ENCODE results near the gene DNAJB1. TPM values are rescaled to one million over a fixed set of nuclear protein-coding genes. Genes with fewer than 3 reads are reported as not detected.
A peak's percentile ranks its signal among the peaks of the same experiment; 100 is the strongest.

The DNAJB1 gene
- total and polyA plus RNA-seq, 2 experiments from 2014 or later, result 43.2 to 53.3 TPM

DNA sequence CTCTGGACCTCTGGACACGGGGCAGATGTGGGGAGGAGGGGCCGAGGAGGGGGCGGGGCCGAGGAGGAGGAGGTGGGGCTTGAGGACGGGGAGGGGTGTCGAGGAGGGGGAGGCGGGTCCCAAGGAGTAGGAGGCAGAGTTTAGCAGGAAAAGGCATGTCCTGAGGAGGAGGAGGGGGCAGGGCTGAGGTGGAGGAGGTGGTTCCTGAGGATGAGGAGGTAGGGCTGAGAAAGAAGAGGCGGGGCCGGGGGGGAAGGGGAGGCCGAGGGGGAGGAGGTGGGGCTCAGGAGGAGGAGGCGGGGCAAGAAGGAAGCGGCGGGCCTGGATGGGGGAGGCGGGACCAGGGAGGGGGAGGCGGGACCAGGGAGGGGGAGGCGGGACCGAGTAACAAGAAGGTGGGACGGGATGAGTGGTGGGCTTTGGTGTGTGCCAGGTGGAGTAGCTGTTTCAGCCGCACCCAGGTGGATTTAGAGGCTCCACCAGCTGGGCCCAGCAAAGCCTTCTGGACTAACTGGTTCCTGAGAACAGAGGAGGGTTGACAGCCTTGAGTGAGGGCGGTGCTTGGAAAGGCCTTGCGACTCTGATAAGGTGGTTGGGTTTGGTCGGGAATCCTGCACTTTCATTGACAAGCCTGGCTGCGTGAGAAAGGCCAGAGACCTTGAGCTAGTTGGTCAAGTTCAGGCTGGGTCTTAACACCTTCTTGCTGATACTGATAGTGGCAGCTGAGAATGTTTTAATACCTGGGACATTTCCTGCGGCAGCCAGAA is 18.9 kb upstream of the DNAJB1 start:
- no peaks in the 10 kb centered on the region; the same call in 2 of the 3 replicates for H3K9me3 Mint-ChIP-seq
- ATAC-seq (peak; percentile 96), DNase-seq (ENCODE audit: low spot score) (peak; percentile 98)
- H3K36me3 ChIP-seq (ENCODE audit: insufficient read depth), result no peaks in the 10 kb centered on the region
- H3K4me2 ChIP-seq, result peak overlapping the region; percentile 77
- H3K4me3 ChIP-seq, result peak overlapping the region; percentile 37; the same call in 1 of the 2 replicates
- 0 out of 2 replicates have a peak, but pooled peaks cover 7% of the 10 kb centered on the region for H3F3A ChIP-seq (replicated peaks; ENCODE audit: low read depth)
- no peak overlapping the region for H2AFZ ChIP-seq
- no peaks in the 10 kb centered on the region for H3K27me3 ChIP-seq (ENCODE audit: insufficient read depth)
- H3K4me1 ChIP-seq (ENCODE audit: insufficient read depth), result peaks cover 7% of the 10 kb centered on the region; the same call in 1 of the 2 replicates
- peak overlapping the region; percentile 63 for H3K4me3 Mint-ChIP-seq
- peaks cover 19% of the 10 kb centered on the region; the same call in 1 of the 2 replicates for H4K20me1 ChIP-seq (replicated peaks; ENCODE audit: insufficient read depth)
- H3K9me2 ChIP-seq (ENCODE audit: insufficient read depth), result 0 out of 2 replicates have a peak, but pooled peaks cover 4% of the 10 kb centered on the region
- peaks cover 7% of the 10 kb centered on the region for H3K27me3 Mint-ChIP-seq (ENCODE audit: insufficient read depth, low read depth, poor library complexity)
- TF ChIP-seq ZNF331 (CRISPR knock-in tag; IDR thresholded peaks at IDR 0.05; ENCODE audit: low read depth), result no peak
- TF ChIP-seq EZH2phosphoT487 (IDR thresholded peaks at IDR 0.05; ENCODE audit: unreplicated experiment), result no peak
- TF ChIP-seq, protein P1, sequence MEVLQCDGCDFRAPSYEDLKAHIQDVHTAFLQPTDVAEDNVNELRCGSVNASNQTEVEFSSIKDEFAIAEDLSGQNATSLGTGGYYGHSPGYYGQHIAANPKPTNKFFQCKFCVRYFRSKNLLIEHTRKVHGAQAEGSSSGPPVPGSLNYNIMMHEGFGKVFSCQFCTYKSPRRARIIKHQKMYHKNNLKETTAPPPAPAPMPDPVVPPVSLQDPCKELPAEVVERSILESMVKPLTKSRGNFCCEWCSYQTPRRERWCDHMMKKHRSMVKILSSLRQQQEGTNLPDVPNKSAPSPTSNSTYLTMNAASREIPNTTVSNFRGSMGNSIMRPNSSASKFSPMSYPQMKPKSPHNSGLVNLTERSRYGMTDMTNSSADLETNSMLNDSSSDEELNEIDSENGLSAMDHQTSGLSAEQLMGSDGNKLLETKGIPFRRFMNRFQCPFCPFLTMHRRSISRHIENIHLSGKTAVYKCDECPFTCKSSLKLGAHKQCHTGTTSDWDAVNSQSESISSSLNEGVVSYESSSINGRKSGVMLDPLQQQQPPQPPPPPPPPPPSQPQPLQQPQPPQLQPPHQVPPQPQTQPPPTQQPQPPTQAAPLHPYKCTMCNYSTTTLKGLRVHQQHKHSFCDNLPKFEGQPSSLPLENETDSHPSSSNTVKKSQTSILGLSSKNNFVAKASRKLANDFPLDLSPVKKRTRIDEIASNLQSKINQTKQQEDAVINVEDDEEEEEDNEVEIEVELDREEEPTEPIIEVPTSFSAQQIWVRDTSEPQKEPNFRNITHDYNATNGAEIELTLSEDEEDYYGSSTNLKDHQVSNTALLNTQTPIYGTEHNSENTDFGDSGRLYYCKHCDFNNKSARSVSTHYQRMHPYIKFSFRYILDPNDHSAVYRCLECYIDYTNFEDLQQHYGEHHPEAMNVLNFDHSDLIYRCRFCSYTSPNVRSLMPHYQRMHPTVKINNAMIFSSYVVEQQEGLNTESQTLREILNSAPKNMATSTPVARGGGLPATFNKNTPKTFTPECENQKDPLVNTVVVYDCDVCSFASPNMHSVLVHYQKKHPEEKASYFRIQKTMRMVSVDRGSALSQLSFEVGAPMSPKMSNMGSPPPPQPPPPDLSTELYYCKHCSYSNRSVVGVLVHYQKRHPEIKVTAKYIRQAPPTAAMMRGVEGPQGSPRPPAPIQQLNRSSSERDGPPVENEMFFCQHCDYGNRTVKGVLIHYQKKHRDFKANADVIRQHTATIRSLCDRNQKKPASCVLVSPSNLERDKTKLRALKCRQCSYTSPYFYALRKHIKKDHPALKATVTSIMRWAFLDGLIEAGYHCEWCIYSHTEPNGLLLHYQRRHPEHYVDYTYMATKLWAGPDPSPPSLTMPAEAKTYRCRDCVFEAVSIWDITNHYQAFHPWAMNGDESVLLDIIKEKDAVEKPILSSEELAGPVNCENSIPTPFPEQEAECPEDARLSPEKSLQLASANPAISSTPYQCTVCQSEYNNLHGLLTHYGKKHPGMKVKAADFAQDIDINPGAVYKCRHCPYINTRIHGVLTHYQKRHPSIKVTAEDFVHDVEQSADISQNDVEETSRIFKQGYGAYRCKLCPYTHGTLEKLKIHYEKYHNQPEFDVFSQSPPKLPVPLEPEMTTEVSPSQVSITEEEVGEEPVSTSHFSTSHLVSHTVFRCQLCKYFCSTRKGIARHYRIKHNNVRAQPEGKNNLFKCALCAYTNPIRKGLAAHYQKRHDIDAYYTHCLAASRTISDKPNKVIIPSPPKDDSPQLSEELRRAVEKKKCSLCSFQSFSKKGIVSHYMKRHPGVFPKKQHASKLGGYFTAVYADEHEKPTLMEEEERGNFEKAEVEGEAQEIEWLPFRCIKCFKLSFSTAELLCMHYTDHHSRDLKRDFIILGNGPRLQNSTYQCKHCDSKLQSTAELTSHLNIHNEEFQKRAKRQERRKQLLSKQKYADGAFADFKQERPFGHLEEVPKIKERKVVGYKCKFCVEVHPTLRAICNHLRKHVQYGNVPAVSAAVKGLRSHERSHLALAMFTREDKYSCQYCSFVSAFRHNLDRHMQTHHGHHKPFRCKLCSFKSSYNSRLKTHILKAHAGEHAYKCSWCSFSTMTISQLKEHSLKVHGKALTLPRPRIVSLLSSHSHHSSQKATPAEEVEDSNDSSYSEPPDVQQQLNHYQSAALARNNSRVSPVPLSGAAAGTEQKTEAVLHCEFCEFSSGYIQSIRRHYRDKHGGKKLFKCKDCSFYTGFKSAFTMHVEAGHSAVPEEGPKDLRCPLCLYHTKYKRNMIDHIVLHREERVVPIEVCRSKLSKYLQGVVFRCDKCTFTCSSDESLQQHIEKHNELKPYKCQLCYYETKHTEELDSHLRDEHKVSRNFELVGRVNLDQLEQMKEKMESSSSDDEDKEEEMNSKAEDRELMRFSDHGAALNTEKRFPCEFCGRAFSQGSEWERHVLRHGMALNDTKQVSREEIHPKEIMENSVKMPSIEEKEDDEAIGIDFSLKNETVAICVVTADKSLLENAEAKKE (CRISPR knock-in tag; IDR thresholded peaks at IDR 0.05), result no peak
- TF ChIP-seq, protein P2, sequence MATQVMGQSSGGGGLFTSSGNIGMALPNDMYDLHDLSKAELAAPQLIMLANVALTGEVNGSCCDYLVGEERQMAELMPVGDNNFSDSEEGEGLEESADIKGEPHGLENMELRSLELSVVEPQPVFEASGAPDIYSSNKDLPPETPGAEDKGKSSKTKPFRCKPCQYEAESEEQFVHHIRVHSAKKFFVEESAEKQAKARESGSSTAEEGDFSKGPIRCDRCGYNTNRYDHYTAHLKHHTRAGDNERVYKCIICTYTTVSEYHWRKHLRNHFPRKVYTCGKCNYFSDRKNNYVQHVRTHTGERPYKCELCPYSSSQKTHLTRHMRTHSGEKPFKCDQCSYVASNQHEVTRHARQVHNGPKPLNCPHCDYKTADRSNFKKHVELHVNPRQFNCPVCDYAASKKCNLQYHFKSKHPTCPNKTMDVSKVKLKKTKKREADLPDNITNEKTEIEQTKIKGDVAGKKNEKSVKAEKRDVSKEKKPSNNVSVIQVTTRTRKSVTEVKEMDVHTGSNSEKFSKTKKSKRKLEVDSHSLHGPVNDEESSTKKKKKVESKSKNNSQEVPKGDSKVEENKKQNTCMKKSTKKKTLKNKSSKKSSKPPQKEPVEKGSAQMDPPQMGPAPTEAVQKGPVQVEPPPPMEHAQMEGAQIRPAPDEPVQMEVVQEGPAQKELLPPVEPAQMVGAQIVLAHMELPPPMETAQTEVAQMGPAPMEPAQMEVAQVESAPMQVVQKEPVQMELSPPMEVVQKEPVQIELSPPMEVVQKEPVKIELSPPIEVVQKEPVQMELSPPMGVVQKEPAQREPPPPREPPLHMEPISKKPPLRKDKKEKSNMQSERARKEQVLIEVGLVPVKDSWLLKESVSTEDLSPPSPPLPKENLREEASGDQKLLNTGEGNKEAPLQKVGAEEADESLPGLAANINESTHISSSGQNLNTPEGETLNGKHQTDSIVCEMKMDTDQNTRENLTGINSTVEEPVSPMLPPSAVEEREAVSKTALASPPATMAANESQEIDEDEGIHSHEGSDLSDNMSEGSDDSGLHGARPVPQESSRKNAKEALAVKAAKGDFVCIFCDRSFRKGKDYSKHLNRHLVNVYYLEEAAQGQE (IDR thresholded peaks at IDR 0.05; ENCODE audit: unreplicated experiment), result no peak
- TF ChIP-seq CREB1 (CRISPR knock-in tag; IDR thresholded peaks at IDR 0.05; ENCODE audit: low read depth), result no peak
- TF ChIP-seq STAT1 (IDR thresholded peaks at IDR 0.05; ENCODE audit: unreplicated experiment), result no peak
- no peak for TF ChIP-seq JUNB (IDR thresholded peaks at IDR 0.05; ENCODE audit: unreplicated experiment)
- TF ChIP-seq EZH2 (IDR thresholded peaks at IDR 0.05; ENCODE audit: low read depth, unreplicated experiment), result no peak
- TF ChIP-seq NANOG (IDR thresholded peaks at IDR 0.05; ENCODE audit: borderline replicate concordance), result no peak
- TF ChIP-seq, protein P3, sequence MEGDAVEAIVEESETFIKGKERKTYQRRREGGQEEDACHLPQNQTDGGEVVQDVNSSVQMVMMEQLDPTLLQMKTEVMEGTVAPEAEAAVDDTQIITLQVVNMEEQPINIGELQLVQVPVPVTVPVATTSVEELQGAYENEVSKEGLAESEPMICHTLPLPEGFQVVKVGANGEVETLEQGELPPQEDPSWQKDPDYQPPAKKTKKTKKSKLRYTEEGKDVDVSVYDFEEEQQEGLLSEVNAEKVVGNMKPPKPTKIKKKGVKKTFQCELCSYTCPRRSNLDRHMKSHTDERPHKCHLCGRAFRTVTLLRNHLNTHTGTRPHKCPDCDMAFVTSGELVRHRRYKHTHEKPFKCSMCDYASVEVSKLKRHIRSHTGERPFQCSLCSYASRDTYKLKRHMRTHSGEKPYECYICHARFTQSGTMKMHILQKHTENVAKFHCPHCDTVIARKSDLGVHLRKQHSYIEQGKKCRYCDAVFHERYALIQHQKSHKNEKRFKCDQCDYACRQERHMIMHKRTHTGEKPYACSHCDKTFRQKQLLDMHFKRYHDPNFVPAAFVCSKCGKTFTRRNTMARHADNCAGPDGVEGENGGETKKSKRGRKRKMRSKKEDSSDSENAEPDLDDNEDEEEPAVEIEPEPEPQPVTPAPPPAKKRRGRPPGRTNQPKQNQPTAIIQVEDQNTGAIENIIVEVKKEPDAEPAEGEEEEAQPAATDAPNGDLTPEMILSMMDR (conservative IDR thresholded peaks at IDR 0.05; ENCODE audit: low read depth in 2 of 2), result no peak
- TF ChIP-seq ZNF114 (CRISPR knock-in tag; IDR thresholded peaks at IDR 0.05), result no peak
- TF ChIP-seq, protein P4, sequence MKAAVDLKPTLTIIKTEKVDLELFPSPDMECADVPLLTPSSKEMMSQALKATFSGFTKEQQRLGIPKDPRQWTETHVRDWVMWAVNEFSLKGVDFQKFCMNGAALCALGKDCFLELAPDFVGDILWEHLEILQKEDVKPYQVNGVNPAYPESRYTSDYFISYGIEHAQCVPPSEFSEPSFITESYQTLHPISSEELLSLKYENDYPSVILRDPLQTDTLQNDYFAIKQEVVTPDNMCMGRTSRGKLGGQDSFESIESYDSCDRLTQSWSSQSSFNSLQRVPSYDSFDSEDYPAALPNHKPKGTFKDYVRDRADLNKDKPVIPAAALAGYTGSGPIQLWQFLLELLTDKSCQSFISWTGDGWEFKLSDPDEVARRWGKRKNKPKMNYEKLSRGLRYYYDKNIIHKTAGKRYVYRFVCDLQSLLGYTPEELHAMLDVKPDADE (IDR thresholded peaks at IDR 0.05), result no peak
- no peak for TF ChIP-seq POLR2AphosphoS5 (IDR thresholded peaks at IDR 0.05; ENCODE audit: low read depth)
- H3K4me1 Mint-ChIP-seq, result peaks cover 4% of the 10 kb centered on the region; the same call in 2 of the 3 replicates
- peak overlapping the region; percentile 74; the same call in 1 of the 2 replicates for H3K27ac ChIP-seq (ENCODE audit: low read depth)
- peaks cover 77% of the 10 kb centered on the region for H3K79me2 ChIP-seq (replicated peaks; ENCODE audit: insufficient read depth)
- peak overlapping the region; percentile 94 for H3K27ac Mint-ChIP-seq
- H3K36me3 Mint-ChIP-seq (ENCODE audit: low read depth), result peaks cover 4% of the 10 kb centered on the region; the same call in 1 of the 3 replicates

Measured in GM23338 (cell line).